Mucosa of descending colon (tissue), 3 donors: Measurements from ENCODE around the gene RFXANK. TPM values are rescaled to one million over a fixed set of nuclear protein-coding genes. Genes with fewer than 3 reads are reported as not detected.

Experiments used
- ATAC-seq: fragments of 200-7000 bp; cut with Tn5 transposase; one replicate; pipeline ENCODE4 v1.9.1; 2020; ENCODE audit warnings: mild to moderate bottlenecking, moderate library complexity
- DNase-seq, 3 donors: peaks; one replicate each; pipeline ENCODE4 v3.0.0-alpha.2; 2020
- H3K36me3 ChIP-seq: fragments of 200-600 bp; one replicate; pipeline ENCODE4 v1.8.0; 2021; ENCODE audit warnings: low read depth, mild to moderate bottlenecking
- H3K4me1 ChIP-seq: fragments of 200-600 bp; one replicate; pipeline ENCODE4 v1.8.0; 2021; ENCODE audit warnings: low read depth, mild to moderate bottlenecking
- H3K4me3 ChIP-seq: fragments of 200-600 bp; one replicate; pipeline ENCODE4 v1.8.0; 2021; ENCODE audit warnings: mild to moderate bottlenecking
- H3K9me3 ChIP-seq: fragments of 200-600 bp; one replicate; pipeline ENCODE4 v1.8.0; 2021; ENCODE audit warnings: mild to moderate bottlenecking
- CTCF ChIP-seq: fragments of 200-600 bp; IDR thresholded peaks from one replicate; pipeline ENCODE4 v1.8.0; 2022; ENCODE audit warnings: antibody characterized with exemption, mild to moderate bottlenecking
- intact Hi-C, 2 donors: fragments of 100-400 bp; cut with DNase I in 1 of 2; cut with micrococcal nuclease in 1 of 2; formaldehyde crosslinking; loops; one replicate each; pipeline versions ENCODE4 v1.11.0 to v1.11.1; 2022; cut with DNase I, micrococcal nuclease
- total RNA-seq, 3 donors: library from RNA; stranded (reverse); fragmentation: NEBNext Ultra II Directional in 2 of 3; extraction: Animal tissue kit (Norgen Biotek cat#: 25700) in 2 of 3; gene quantifications; one replicate each; pipeline versions ENCODE4 v1.2.1 to v1.2.4, GENCODE V29; 2021 to 2023
- donor health status: DM: no; HTN: no; CAD: no; lungs with moderate emphysema.
- donor health status: DM: no; HTN: no; CAD: no.
- donor health status: DM: no; HTN: yes; CAD: no.

RFXANK gene
- total RNA-seq, 3 donors from 2014 or later, result 62.3 to 71.4 (median 64.9) TPM

DNA sequence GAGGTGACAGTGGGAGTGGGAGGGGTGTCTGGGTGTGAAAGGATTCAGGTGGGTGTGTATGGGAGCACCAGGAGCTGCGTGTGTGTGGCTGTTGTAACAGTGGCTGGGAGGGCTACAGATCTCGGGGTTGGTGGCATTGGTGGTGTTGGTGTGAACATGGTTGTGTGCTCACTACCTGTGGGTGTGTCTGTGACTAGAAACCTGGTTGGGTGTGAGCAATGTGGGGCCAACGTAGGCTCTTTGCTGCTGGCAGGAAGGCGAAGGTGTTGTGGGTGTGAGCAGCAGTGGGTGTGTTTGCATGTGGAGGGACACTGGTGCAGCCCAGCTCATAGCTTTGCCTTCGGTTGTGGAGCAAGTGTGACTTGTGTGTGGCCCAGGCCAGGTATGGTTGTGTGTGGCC, 14.9 kb downstream of the RFXANK start:
- no peak for DNase-seq
- TF ChIP-seq CTCF, result no peak
- ATAC-seq, result no peak
- intact Hi-C loops, result no loop called here
- no peaks in the 10 kb centered on the region for H3K9me3 ChIP-seq
- H3K36me3 ChIP-seq, result no peaks in the 10 kb centered on the region
- H3K4me3 ChIP-seq, result no peak overlapping the region
- peaks cover 11% of the 10 kb centered on the region for H3K4me1 ChIP-seq

- no peaks in the 10 kb centered on the region for H3K36me3 ChIP-seq
- H3K4me1 ChIP-seq, result peaks cover under 1% of the 10 kb centered on the region
- DNase-seq (peak in 2 of 3 donors; percentile 28 to 52), ATAC-seq (peak; percentile 54)
- TF ChIP-seq CTCF, result no peak
- no peaks in the 10 kb centered on the region for H3K9me3 ChIP-seq
- H3K4me3 ChIP-seq, result no peak overlapping the region
- intact Hi-C loops, result no loop called here
These were observed 15.8 kb downstream of the RFXANK start for GRCh38 chr19:19207637-19208572.

DNA sequence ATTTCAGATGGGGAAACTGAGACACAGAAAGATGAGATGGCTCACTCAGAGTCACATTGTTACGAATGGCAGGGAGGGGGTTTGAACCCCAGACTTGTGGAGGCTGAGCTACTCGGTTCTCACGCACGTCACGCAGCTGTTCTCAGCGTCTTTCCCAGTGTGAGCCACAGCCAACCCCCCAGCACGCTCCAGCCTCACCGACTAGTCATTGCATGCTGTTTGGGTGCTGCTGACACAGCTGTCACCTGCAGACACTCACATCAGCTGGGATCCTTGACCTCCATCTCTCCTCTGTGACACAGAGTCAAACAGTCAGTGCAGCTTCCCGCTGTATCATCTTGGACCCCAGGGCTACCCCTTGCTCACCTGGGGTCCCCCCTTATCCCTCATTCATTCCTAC, 17.3 kb downstream of the RFXANK start:
- Histone ChIP-seq H3K36me3 (no peaks in the 10 kb centered on the region), H3K4me3 (no peak overlapping the region), H3K9me3 (no peaks in the 10 kb centered on the region), H3K4me1 (no peaks in the 10 kb centered on the region)
- ATAC-seq, result no peak
- TF ChIP-seq CTCF, result no peak
- no peak for DNase-seq
- intact Hi-C loops, result no loop called here

- no peaks in the 10 kb centered on the region for H3K9me3 ChIP-seq
- ATAC-seq, result no peak
- intact Hi-C loops, result no loop called here
- no peak within 1 kb of the TSS for H3K4me3 ChIP-seq
- no peak for DNase-seq
- H3K36me3 ChIP-seq, result no peaks in the 10 kb centered on the region
- H3K4me1 ChIP-seq, result no peaks in the 10 kb centered on the region
- TF ChIP-seq CTCF, result no peak
These were observed 19.7 kb downstream of the RFXANK start, which contains the start of gene NCAN for GRCh38 chr19:19211499-19212420. NCAN (plus strand) TSS chr19:19211958; CDS start chr19:19216954, 4,996 bp downstream.

DNA sequence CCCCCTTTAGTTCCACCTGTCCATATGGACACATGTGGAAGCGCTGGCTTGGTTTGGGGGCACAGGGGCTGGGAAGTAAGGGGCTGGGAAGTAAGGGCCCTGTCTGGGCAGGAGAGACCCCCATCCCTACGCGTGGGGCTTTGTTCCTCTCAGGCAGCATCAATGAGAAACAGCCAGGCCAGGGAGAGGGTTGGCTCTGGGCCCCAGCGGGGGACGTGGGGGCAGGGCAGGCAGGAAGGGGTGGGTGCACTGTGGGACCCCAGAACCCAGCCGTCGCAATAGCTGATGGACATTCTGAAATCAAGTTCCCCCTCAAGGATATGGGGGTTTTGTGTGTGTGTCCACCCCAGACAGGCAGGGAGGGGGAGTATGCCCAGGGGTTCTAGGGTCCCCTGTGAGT, 20.9 kb downstream of the RFXANK start:
- DNase-seq, result no peak
- Histone ChIP-seq H3K9me3 (no peaks in the 10 kb centered on the region), H3K36me3 (no peaks in the 10 kb centered on the region), H3K4me3 (no peak overlapping the region), H3K4me1 (no peaks in the 10 kb centered on the region)
- TF ChIP-seq CTCF, result no peak
- intact Hi-C loops, result no loop called here
- no peak for ATAC-seq
